ENCODE measurements around the gene ZNF618.
A peak's percentile ranks its signal among the peaks of the same experiment; 100 is the strongest.
"Not testable (repeated sequence)": the region's sequence is repeated elsewhere in the genome, so short reads cannot be mapped to it uniquely, and the experiment has no call there.

Gene ZNF618

DNA sequence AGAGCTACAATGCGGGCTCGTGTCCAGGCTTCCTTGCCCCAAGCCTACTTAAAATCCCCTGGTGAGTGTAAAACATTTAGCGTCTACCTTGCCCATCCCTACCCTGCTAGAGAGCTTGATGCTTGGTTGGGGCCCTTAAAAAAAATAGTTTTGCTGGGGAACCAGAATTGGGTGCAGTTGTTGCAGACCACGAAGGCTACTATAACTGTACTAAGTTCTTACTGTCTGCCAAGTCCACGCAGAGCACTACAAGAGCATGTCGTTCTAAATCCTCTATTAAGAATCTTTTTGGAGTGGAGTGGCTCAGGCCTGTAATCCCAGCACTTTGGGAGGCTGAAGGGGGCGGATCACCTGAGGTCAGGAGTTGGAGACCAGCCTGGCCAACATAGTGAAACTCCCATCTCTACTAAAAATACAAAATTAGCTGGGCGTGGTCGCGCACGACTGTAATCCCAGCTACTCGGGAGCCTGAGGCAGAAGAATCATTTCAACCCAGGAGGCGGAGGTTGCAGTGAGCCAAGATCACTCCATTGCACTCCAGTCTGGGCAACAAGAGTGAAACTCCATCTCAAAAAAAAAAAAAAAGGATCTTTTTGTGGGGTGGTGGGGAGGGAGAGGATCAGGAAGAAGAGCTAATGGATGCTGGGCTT lies 206.8 kb downstream of the ZNF618 start:
- DNase-seq (ENCODE audit: low read depth in 2 of 2) = not testable (repeated sequence)

DNA sequence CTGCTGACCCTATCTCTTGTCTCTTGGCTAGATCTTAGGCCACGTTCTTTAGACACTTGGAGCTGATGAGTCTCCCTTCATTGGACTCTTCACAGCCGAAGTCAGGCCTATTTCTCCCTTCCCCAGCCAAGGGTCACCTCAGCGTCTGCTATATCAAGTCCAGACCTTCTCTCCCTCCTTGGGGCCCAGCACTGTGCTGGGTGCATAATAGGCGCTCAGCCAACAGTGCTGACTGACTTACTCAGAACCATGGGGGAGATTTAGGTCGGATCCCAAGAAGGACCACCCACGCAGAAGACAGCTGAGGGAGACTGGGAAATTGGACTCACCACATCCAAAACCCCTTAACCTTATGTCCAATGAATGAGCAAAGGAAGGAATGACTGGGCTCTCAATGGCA lies 207.6 kb downstream of the ZNF618 start:
- no peak for DNase-seq (ENCODE audit: low read depth in 2 of 2)

GRCh38 chr9:114084282-114085073 lies 208.4 kb downstream of the ZNF618 start:
- no peak for DNase-seq (ENCODE audit: low read depth in 2 of 2)

DNA sequence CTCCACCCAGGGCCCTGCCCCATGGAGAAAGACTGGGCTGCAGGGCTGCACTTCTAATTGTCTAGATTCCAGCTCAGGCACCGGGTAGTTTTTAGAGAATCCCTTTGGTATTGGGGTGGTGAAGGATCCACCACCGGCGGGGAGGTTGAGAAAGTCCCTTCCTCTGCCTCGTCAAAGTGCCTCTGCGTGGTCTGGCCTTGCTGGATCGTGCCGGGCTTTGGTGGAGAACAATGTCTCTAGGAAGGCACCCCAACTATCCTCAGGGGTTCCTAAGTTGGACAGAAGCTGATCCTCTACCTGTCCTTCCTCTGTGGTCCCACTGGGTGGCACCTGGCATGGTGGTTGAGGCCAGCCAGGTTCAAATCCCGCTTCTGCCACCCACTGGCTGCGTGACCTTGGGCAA lies 209.3 kb downstream of the ZNF618 start:
- no peak for DNase-seq (ENCODE audit: low read depth in 2 of 2)

GRCh38 chr9:114086009-114086408 lies 209.9 kb downstream of the ZNF618 start:
- DNase-seq (ENCODE audit: low read depth in 2 of 2) = no peak

DNA sequence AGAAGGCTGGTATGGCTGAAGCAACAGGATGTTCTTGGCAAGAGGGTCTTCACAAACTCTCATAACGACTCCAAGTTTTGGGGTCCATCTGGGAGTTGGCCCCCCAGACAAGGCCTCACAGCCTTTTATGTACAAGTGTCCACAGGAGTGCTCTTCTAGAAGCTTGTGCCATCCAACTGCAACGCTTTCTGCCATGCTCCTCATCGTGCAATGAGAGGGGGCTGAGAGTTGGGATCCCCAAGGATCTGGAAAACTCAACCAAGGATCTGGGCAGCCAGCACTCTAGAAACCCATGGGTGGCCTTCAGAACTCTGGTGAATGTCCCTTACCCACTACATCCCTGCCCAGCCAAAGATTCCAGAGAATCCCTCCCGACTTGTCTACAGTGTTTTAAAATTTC lies 210.5 kb downstream of the ZNF618 start:
- DNase-seq (ENCODE audit: low read depth in 2 of 2) = no peak

DNA sequence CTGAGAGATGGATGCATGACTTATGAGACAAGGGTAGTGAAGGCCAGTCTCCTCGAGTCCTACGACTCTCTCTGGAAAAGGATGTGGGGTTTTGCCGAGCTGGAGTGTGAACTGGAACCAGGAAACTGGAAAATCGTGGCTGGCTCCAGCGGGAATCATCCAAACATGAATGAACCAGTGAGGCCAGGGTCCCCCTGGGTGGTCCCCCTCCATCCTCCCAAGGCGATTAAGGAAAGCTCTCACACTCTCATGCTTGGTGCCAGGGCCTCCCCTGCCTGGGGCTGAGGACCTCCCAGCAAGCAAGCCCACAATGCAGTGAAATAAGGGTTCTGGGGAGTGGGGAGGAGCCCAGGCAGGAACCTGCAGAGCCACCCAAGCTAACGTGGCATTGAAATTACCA lies 211.6 kb downstream of the ZNF618 start:
- DNase-seq (ENCODE audit: low read depth in 2 of 2) = no peak

- no peak for DNase-seq (ENCODE audit: low read depth in 2 of 2)
Measured at GRCh38 chr9:114088571-114089170, 212.6 kb downstream of the ZNF618 start.

- no peak for DNase-seq (ENCODE audit: low read depth in 2 of 2)
Measured at GRCh38 chr9:114089206-114089840, 213.2 kb downstream of the ZNF618 start.

DNA sequence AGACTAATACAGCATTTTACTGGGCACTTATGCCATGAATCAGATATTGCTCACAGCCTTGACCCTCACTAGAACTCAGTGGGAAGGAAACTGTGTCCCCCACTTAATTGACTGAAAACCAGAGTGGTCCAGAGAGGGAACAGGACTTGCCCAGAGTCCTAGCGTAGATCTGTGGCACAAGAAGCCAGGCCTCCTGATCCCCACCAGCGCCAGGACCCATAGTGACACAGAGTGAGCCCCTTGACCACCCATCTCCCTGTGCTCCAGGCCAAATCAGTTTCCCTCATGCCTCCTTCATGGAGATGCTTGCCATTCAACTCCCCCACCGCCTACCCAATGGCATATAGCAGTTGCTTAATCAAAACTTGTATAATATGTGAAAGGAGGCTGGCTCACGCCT lies 214.7 kb downstream of the ZNF618 start:
- no peak for DNase-seq (ENCODE audit: low read depth in 2 of 2)

- no peak for DNase-seq (ENCODE audit: low read depth in 2 of 2)
Measured at GRCh38 chr9:114091711-114092110, 215.6 kb downstream of the ZNF618 start.

DNA sequence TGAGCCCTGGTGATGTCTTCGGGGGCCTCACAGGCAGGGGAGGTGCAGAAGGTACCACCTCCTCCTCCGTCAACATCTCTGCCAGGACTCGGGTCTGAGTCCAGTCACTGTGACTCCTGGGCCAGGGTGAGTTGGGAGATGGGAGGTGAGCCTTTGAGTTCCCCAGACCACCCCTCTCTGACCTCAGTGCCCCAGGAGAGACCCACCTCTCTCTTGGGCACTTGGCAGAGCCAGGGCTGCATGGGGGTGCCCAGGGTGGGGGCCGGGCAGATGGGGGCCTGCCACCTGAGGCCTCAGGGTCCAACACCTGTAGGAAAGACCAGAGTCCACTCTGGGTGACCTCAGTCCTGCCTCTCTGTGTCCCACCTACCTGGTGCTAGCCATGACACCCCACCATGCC lies 216.2 kb downstream of the ZNF618 start:
- DNase-seq (ENCODE audit: low read depth in 2 of 2) = no peak

DNA sequence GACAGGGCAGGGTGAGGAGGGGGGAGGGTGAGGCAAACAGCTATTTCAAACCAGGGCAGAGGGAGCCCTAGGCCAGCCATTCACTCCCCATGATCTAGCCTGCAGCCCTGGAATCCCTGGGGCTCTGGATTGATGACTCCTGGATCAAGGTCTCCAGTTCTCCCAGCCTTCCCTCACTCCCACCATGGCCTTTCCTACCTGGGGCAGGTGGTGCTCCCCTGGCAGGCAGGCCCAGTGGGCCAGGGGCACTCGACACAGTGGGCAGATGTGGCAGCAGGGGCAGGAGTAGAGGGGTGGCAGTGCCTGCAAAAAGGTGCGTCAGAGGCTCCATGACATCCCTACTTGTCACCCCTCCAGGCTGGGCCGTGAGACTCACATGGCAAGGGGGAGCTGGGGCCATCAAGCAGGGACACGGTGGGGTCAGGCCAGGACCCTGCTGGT lies 216.9 kb downstream of the ZNF618 start:
- no peak for DNase-seq (ENCODE audit: low read depth in 2 of 2)

GRCh38 chr9:114093761-114094505 lies 217.8 kb downstream of the ZNF618 start:
- DNase-seq (ENCODE audit: low read depth in 2 of 2) = no peak

DNA sequence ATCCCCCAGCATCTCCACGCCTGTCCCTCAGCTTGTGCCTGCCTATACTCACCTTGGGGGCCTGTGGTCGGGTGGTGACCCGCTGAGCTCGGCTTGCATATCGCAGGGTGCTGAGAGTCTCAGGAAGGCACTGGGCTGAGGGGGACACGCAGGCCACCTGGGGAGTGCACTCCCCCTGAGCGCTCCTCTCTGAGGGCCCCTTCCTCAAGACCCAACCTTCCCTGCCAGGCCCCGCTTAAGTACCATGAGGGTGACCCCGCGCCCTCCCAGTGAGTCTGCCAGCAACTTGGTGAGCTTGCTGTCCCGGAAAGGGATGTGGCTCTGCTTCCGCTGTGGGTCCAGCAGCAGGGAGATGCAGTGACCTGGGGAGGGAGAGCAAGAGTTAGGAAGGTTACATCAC lies 218.9 kb downstream of the ZNF618 start:
- DNase-seq (ENCODE audit: low read depth in 2 of 2) = no peak

DNA sequence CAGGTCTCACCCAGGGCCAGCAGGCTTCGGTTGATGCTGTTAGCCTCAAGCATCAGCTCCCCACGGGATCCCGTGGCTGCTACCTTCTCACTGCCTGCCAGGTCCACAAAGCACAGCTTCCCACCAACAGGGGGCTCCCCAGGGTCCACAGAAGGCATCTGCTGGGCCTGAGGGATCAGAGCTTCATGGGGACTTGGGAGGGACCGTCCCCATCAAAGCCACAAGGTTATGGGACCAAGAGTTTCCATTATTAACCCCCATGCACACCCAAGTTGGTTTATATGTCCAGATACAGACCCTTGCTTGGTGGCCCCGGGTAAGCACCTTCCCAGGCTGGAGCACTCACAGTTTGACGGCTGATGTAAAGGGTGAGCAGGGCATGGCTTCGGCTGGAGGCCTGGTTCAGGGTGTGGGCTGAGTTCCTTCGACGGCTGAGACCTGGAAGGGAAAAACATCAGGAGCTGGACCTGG lies 220.0 kb downstream of the ZNF618 start:
- no peak for DNase-seq (ENCODE audit: low read depth in 2 of 2)

DNA sequence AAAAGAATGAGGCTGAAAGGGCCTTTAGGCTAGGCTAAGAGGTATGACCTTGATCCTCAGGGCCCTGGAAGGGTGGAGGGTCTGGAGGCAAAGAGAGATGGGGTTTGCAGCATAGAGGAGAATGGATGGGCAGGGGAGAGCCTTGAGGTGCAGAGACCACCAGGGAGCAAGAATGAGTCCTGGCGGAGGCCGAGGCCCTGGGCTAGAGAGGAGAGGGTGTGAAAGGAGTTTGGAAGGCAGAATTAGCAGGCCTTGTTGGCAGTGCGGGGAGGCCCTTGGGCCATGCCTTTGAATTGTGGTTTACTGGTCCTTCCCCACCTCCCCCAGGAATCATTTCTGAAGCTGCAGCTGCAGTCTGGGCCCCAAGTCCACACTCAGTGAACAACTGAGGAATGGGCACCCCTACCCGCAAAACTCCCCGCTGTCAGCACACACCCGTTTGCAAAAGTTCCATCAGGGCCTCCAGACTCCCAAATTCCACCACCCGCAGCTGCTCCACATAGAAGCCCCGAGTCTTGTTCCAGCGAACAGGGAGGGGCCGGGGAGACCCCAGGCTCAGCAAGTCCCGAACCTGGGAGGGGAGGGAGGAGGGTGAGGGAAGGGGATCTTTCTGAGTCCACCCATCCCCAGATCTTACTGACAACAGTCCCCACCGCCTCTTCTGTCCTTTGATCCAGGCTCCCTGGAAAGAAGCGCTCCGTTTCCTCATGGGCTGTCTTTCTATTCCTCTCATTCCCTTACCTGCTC lies 220.9 kb downstream of the ZNF618 start:
- no peak for DNase-seq (ENCODE audit: low read depth in 2 of 2)

DNA sequence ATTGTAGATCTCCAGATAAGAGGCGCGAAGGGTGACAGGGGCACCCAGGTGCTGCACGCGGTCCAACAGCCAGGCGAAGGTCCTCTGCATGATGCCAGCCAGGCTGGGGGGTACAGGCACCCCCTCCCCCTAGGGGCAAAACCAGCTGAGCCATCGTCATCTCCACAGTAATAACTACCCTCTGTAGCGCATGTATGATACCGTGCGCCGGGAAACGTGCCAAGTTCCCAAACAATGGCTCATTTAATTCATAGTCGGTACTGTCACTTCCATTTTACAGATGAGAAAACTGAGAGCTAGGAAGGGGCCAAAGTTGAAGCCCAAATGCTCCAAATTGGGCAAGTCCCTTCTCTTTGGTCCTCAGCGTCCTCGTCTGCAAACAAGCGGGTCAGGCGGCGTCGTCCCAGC lies 221.5 kb downstream of the ZNF618 start:
- DNase-seq (ENCODE audit: low read depth in 2 of 2) = no peak

DNA sequence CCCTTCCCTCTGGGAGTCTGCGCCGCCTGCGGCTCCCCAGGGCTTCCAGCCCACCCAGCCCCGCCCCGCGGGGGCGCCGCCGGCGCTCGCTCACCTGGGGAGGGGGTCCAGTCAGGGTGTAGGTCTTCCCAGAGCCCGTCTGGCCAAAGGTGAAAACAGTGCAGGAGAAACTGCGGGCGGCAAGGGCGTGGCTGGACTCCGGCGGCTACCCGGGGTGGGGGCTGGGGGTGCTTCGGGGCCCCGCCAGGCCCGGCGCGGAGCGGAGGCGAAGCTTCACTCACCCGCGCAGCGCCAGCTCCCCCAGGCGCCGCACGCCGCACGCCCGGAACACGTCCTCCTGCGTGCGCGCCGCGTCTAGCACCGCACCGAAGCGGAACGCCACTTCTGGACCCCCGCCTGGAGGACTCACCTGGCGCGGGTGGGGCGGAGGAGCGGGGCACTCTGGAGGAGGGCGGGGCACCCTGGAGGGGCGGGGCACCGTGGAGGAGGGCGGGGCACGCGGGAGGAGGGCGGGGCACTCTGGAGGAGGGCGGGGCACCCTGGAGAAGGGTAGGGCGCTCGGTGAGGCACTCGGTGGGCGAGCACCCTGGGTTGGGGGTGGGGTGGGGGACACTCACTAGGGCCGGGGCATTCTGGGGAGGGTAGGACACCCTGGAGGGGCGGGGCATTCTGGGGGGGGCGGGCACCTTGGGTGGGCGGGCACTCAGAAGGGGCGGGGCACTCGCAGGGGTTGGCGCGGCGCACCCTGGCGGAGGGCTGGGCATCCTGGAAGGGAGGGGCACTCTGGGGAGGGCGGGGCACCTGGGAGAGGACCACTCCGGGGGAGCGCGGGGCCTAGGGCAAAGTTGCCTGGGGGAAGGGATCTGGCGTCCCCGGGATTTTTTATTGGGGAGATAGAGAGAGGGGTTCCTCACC lies 222.2 kb downstream of the ZNF618 start:
- DNase-seq (ENCODE audit: low read depth in 2 of 2) = peak in 1 of 2 donors; percentile 19

Data from stimulated activated CD8-positive, alpha-beta memory T cell treated with anti-CD3 and anti-CD28 coated beads, Interleukin-15, amount 100 ng/mL, for 48 hours (primary cell).